A172 (cell line): ENCODE measurements around the gene ATP6V1C2. TPM values are rescaled to one million over a fixed set of nuclear protein-coding genes. Genes with fewer than 3 reads are reported as not detected.

Source experiments
- DNase-seq: peaks from one replicate; pipeline ENCODE4 v3.0.0-alpha.2; 2015; ENCODE audit warnings: low spot score
- total RNA-seq: library from RNA; depleted of rRNA; stranded (reverse); fragments of >200 nt; shearing (Covaris generic); gene quantifications from 2 replicates; pipeline ENCODE4 v1.2.3, GENCODE V29; 2014; rRNA removed

Gene ATP6V1C2
- total RNA-seq, 1 experiment from 2014 or later = 0.16 TPM

DNA sequence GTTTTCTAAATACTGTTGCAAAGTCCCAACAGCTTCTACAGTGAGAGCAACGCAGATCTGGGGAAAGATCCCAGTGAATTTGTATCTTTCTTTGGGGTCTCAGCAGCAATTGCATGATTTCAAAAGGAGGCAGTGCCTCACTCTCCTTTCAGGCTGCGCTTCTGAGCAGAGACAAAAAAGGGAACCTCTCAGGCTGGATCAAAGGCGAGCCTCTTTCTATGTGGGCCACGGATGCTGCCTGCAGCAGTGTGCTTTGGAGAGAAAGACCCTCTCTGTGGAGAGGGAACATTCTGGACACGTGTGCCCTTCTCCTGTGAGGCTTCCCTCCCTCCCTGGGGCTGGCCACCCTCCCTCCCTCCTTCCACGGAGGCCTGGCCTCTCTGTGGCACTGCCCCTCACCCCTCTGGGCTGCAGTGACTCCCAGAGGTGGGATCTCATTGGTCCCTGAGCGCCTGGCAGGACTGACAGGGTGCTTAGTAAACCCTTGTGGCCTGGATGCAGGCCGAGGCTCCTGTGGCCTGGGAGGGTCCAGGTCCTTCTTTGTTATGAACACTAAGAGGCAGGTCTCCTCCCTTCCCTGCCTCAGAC, 112.7 kb downstream of the ATP6V1C2 start:
- DNase-seq = no peak

Other genes with a start within 250 kb of the ATP6V1C2 start
- 56.4 and 57.2 TPM in 2 replicates for gene NOL10, start 31.7 kb upstream of the ATP6V1C2 start, total RNA-seq
- gene PDIA6, start 91.2 kb downstream of the ATP6V1C2 start, total RNA-seq = 418 and 492 TPM in 2 replicates
- gene KCNF1, start 190.3 kb downstream of the ATP6V1C2 start, total RNA-seq = 0.14 and 0.71 TPM in 2 replicates